SU-DHL-6 (cell line): ENCODE measurements around the gene LRRC14B.

Experiments used
- H2AFZ ChIP-seq: fragments of 200-600 bp; sonication (generic); 2 replicates; pipeline ENCODE4 v1.6.1; 2014; ENCODE audit warnings: low read depth, mild to moderate bottlenecking, moderate library complexity, mixed read lengths, antibody characterized with exemption, low read length; ENCODE audit not compliant: severe bottlenecking
- H3F3A ChIP-seq: fragments of 200-600 bp; shearing (Covaris generic); 2 replicates; pipeline ENCODE4 v1.6.0; 2016; ENCODE audit warnings: antibody characterized with exemption, mild to moderate bottlenecking; ENCODE audit not compliant: insufficient read depth
- H3K27ac ChIP-seq: fragments of 200-600 bp; sonication (generic); 2 replicates; pipeline ENCODE4 v1.5.1; 2016; ENCODE audit warnings: low read depth, mild to moderate bottlenecking, low read length, moderate library complexity, mixed read lengths
- H3K27me3 ChIP-seq: fragments of 200-600 bp; sonication (generic), shearing (Covaris generic); 2 replicates; pipeline ENCODE4 v1.6.0; 2014; ENCODE audit warnings: mild to moderate bottlenecking, low read length
- H3K36me3 ChIP-seq: fragments of 200-600 bp; sonication (generic); 2 replicates; pipeline ENCODE4 v1.6.1; 2014; ENCODE audit warnings: mild to moderate bottlenecking, low read length, mixed read lengths
- H3K4me2 ChIP-seq: fragments of 300-600, 200-600 bp; shearing (Covaris generic), sonication (generic); 2 replicates; pipeline ENCODE4 v1.6.0; 2014; ENCODE audit warnings: low read length, low read depth, mild to moderate bottlenecking; ENCODE audit not compliant: poor library complexity, severe bottlenecking
- H3K4me3 ChIP-seq: fragments of 200-600 bp; sonication (generic); 2 replicates; pipeline ENCODE4 v1.5.1; 2014; ENCODE audit warnings: antibody characterized with exemption, low read length, mild to moderate bottlenecking, mixed read lengths; ENCODE audit not compliant: insufficient read depth, poor library complexity, severe bottlenecking
- H3K79me2 ChIP-seq: fragments of 200-600 bp; sonication (generic); 2 replicates; pipeline ENCODE4 v1.6.1; 2014; ENCODE audit warnings: mild to moderate bottlenecking, low read length, moderate library complexity; ENCODE audit not compliant: insufficient read depth
- H3K9ac ChIP-seq: fragments of 200-600 bp; sonication (generic); 2 replicates; pipeline ENCODE4 v1.7.0; 2014; ENCODE audit warnings: mild to moderate bottlenecking, low read length
- H3K9me2 ChIP-seq: fragments of 200-600 bp; sonication (generic); replicated peaks from 2 replicates; pipeline ENCODE4 v1.6.1; 2014; ENCODE audit warnings: low read length; ENCODE audit not compliant: insufficient read depth
- H3K9me3 ChIP-seq: fragments of 200-600 bp; sonication (generic); 2 replicates; pipeline ENCODE4 v1.6.1; 2014; ENCODE audit warnings: low read length, mixed read lengths; ENCODE audit not compliant: insufficient read depth
- H4K20me1 ChIP-seq: fragments of 200-600 bp; sonication (generic); 2 replicates; pipeline ENCODE4 v1.6.1; 2014; ENCODE audit warnings: low read depth, mild to moderate bottlenecking, antibody characterized with exemption, low read length, moderate library complexity, mixed read lengths
- EZH2phosphoT487 ChIP-seq: fragments of 200-600 bp; sonication (generic), shearing (Covaris generic); conservative IDR thresholded peaks from 2 replicates; pipeline ENCODE4 v1.6.1; 2018; ENCODE audit warnings: mild to moderate bottlenecking, antibody characterized with exemption, low read length, moderate library complexity, mixed read lengths
- TF ChIP-seq, protein P1 (sequence below): fragments of 200-600 bp; sonication (generic); IDR thresholded peaks from one replicate; pipeline ENCODE4 v1.5.1; 2017; ENCODE audit warnings: antibody characterized with exemption, mild to moderate bottlenecking, low read length, moderate library complexity; ENCODE audit not compliant: insufficient read depth, poor library complexity, severe bottlenecking

LRRC14B gene

DNA sequence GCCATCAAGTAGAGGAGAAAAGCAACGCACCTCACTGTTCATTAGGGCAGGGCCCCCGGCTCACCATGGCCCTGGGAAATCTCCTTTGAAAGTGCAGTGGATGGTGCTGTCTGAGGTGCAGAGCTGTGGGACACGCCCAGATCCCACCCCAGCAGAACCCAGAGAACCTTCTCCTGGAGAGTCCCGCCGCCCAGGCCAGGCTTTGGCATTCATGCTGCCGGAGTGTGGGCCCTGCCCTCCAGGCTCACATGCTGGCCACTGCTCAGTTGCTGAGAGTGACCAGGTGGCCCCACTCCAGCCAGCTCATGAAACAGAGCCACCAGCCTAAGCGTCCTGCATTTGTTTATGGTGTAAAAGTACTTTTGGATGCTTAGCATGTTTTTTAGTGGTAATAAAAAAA lies 23.8 kb upstream of the LRRC14B start:
- Histone ChIP-seq H3K9me3 (no peaks in the 10 kb centered on the region), H3K27ac (no peak overlapping the region), H3K27me3 (no peaks in the 10 kb centered on the region), H3K4me2 (no peak overlapping the region), H3K9ac (no peak overlapping the region), H4K20me1 (no peaks in the 10 kb centered on the region), H3F3A (no peaks in the 10 kb centered on the region), H3K9me2 (no peaks in the 10 kb centered on the region), H2AFZ (no peak overlapping the region), H3K79me2 (no peaks in the 10 kb centered on the region), H3K4me3 (no peak overlapping the region), H3K36me3 (no peaks in the 10 kb centered on the region)
- TF ChIP-seq, protein P1, sequence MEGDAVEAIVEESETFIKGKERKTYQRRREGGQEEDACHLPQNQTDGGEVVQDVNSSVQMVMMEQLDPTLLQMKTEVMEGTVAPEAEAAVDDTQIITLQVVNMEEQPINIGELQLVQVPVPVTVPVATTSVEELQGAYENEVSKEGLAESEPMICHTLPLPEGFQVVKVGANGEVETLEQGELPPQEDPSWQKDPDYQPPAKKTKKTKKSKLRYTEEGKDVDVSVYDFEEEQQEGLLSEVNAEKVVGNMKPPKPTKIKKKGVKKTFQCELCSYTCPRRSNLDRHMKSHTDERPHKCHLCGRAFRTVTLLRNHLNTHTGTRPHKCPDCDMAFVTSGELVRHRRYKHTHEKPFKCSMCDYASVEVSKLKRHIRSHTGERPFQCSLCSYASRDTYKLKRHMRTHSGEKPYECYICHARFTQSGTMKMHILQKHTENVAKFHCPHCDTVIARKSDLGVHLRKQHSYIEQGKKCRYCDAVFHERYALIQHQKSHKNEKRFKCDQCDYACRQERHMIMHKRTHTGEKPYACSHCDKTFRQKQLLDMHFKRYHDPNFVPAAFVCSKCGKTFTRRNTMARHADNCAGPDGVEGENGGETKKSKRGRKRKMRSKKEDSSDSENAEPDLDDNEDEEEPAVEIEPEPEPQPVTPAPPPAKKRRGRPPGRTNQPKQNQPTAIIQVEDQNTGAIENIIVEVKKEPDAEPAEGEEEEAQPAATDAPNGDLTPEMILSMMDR = no peak
- TF ChIP-seq EZH2phosphoT487 = no peak

DNA sequence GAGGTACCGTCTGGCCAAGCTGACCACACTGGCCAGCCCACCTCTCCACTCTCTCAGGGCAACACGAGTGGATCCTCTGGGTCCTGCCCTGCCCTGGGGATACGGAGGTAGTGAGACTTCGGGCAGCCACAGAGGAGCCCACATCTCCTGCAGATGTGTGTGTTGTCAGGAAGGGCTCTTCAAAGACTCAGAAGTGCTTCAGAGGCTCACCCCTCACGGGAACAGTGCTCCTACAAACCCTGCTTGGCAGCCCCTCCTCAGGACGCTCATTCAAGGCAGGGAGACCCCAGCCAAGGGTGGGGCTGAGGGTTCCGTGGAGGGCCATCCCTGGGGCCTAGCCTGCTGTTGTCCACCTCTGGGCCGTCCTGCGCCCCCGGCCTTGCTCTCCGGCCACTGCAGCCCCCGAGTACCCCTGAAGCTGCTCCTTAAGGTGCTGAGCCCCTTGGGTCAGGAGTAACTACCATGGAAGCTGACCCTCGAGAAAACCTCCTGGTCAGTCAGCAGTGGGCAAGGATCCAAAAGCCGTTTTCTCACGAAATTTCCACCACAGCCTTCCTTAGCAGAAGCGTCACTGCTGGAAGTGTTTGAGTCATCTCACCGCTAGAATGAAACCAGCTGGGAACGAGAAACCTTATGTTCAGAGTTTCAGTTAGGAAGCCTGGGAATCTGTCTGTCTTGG lies 23.2 kb upstream of the LRRC14B start:
- Histone ChIP-seq H3K27ac (no peak overlapping the region), H3K9ac (no peak overlapping the region), H3K36me3 (no peaks in the 10 kb centered on the region), H3K4me2 (no peak overlapping the region), H3K4me3 (no peak overlapping the region), H3F3A (no peaks in the 10 kb centered on the region), H3K79me2 (no peaks in the 10 kb centered on the region), H4K20me1 (no peaks in the 10 kb centered on the region), H2AFZ (no peak overlapping the region), H3K27me3 (no peaks in the 10 kb centered on the region), H3K9me3 (no peaks in the 10 kb centered on the region), H3K9me2 (no peaks in the 10 kb centered on the region)
- TF ChIP-seq, protein P1 = no peak
- TF ChIP-seq EZH2phosphoT487 = no peak

DNA sequence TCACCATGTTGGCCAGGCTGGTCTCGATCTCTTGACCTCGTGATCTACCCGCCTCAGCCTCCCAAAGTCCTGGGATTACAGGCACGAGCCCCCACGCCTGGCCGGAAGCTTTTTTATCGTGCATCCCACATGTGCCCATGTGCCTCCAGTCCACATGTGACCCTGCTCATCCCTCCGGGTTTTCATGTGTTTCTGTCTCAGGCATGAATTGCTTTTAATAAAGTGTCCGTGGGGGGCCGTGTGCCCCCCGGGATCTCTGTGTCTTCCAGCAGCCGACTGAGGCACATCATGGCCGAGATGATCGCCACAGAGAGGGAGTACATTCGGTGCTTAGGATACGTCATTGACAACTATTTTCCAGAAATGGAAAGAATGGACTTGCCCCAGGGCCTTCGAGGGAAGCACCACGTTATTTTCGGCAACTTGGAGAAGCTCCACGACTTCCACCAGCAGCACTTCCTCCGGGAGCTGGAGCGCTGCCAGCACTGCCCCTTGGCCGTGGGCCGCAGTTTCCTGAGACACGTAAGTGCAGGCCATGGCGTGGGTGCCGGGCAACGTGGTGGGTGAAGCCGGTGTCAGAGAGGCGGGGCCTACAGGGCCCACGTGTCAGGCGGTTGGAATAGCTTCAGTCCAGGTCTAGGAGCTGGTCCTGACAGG lies 22.1 kb upstream of the LRRC14B start:
- H3K4me2 ChIP-seq = no peak overlapping the region
- H3K36me3 ChIP-seq = no peaks in the 10 kb centered on the region
- H3K9ac ChIP-seq = no peak overlapping the region
- no peaks in the 10 kb centered on the region for H4K20me1 ChIP-seq
- H3K27me3 ChIP-seq = no peaks in the 10 kb centered on the region
- TF ChIP-seq, protein P1 = no peak
- TF ChIP-seq EZH2phosphoT487 = no peak
- H3K27ac ChIP-seq = no peak overlapping the region
- H3K9me2 ChIP-seq = no peaks in the 10 kb centered on the region
- H2AFZ ChIP-seq = no peak overlapping the region
- no peaks in the 10 kb centered on the region for H3K9me3 ChIP-seq
- no peaks in the 10 kb centered on the region for H3K79me2 ChIP-seq
- H3F3A ChIP-seq = no peaks in the 10 kb centered on the region
- H3K4me3 ChIP-seq = no peak overlapping the region
